Measurements from ENCODE around the gene CEMIP2. TPM values are rescaled to one million over a fixed set of nuclear protein-coding genes. Genes with fewer than 3 reads are reported as not detected.
A peak's percentile ranks its signal among the peaks of the same experiment; 100 is the strongest.

The CEMIP2 gene
- total RNA-seq, 1 experiment from 2014 or later = 14.8 TPM

DNA sequence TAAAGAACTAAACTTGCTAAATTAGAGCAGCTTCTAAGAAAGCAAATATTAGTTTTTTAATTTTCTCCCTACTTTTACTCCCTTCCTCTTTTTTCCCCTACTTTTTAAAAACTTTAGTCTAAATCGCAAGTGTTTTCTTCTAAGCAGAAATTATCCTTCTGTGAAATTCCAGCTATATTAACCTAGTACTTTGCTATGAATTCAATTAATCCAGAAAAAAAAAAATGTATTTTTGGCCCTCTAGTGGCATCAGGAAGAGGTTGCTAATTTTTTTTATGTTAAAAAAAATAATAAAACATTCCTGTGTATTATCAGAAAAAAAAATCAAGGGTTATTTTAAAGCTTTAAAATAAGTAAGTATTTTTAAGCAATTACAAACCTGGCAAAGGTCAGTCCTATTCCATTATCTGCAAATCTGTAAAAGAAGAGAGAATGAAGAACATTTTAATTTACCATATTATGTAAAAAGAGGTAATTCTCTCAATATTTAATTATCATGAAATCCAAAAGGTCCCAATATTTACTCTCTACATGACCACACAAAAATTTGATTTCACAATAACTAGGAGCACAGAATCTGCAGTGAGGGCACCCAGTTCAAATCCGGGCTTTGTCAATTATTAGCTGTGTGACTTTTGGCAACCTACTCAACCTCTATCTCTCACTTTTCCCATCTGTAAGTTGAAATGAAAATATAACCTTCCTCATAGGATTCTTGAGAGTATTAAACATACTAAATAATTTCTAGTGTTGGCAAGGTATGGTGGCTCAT lies 52.0 kb downstream of the CEMIP2 start:
- intact Hi-C loops (cut with micrococcal nuclease; ENCODE audit: unreplicated experiment) (no loop called here), in situ Hi-C loops (cut with HindIII; ENCODE audit: low pct_unique_long_range_greater_than_20kb, low sequenced_read_pairs) (no loop called here)
- Histone ChIP-seq H3K36me3 (ENCODE audit: control insufficient read depth, insufficient read depth, low read length) (no peaks in the 10 kb centered on the region), H3K27me3 (ENCODE audit: control insufficient read depth, insufficient read depth, low read length) (no peaks in the 10 kb centered on the region), H3K4me1 (ENCODE audit: control insufficient read depth, insufficient read depth, low read length) (no peaks in the 10 kb centered on the region), H3K4me3 (ENCODE audit: low read depth in 2 of 2, low read length in 2 of 2) (no peak overlapping the region), H3K27ac (ENCODE audit: low read length) (no peak overlapping the region), H3K9me3 (ENCODE audit: control insufficient read depth, insufficient read depth, low read depth, low read length) (no peaks in the 10 kb centered on the region)
- no peak for DNase-seq (ENCODE audit: low read depth, low spot score)
- ATAC-seq = no peak
- ChIA-PET POLR2A (no interaction called here), CTCF (interaction anchor here (0.7 kb wide), 1 partner anchor 31 kb away, joined by 3 read pairs; no protein-coding TSS in a partner anchor)
- no TSS peak for BruUV-seq (replicated peaks)
- TF ChIP-seq CTCF (IDR thresholded peaks at IDR 0.05) = peak; percentile 39; the same call in 1 of the 2 replicates
- no peak for TF ChIP-seq POLR2AphosphoS5 (IDR thresholded peaks at IDR 0.05; ENCODE audit: low read depth, low read length)
- no peak for TF ChIP-seq SIN3A (IDR thresholded peaks at IDR 0.05; ENCODE audit: borderline replicate concordance, insufficient read depth, low read depth, low read length)

GRCh38 chr9:71710856-71711255 lies 57.5 kb downstream of the CEMIP2 start:
- Histone ChIP-seq H3K36me3 (ENCODE audit: control insufficient read depth, insufficient read depth, low read length) (no peaks in the 10 kb centered on the region), H3K27me3 (ENCODE audit: control insufficient read depth, insufficient read depth, low read length) (no peaks in the 10 kb centered on the region), H3K4me1 (ENCODE audit: control insufficient read depth, insufficient read depth, low read length) (no peaks in the 10 kb centered on the region), H3K27ac (ENCODE audit: low read length) (no peak overlapping the region), H3K4me3 (ENCODE audit: low read depth in 2 of 2, low read length in 2 of 2) (no peak overlapping the region), H3K9me3 (ENCODE audit: control insufficient read depth, insufficient read depth, low read depth, low read length) (no peaks in the 10 kb centered on the region)
- intact Hi-C loops (cut with micrococcal nuclease; ENCODE audit: unreplicated experiment) = no loop called here
- no peak for DNase-seq (ENCODE audit: low read depth, low spot score)
- ChIA-PET POLR2A (no interaction called here), CTCF (no interaction called here)
- no peak for TF ChIP-seq POLR2AphosphoS5 (IDR thresholded peaks at IDR 0.05; ENCODE audit: low read depth, low read length)
- no peak for TF ChIP-seq CTCF (IDR thresholded peaks at IDR 0.05)
- TF ChIP-seq REST (IDR thresholded peaks at IDR 0.05; ENCODE audit: insufficient read depth in 1 of 2, low read depth in 2 of 2, low read length in 1 of 2) = no peak
- TF ChIP-seq TCF7L2 (IDR thresholded peaks at IDR 0.05; ENCODE audit: low read depth, low read length) = no peak
- TF ChIP-seq SIN3A (IDR thresholded peaks at IDR 0.05; ENCODE audit: borderline replicate concordance, insufficient read depth, low read depth, low read length) = no peak
- in situ Hi-C loops (cut with HindIII; ENCODE audit: low pct_unique_long_range_greater_than_20kb, low sequenced_read_pairs) = no loop called here
- no TSS peak for BruUV-seq (replicated peaks)
- ATAC-seq = no peak

Data from Panc1 (cell line).